DOHH2 (cell line): ENCODE results near the gene ITGA11.

Experiments
- H3F3A ChIP-seq: fragments of 200-600 bp; sonication (generic), shearing (Covaris generic); 2 replicates; pipeline ENCODE4 v1.6.0; 2016; ENCODE audit warnings: antibody characterized with exemption, mild to moderate bottlenecking; ENCODE audit not compliant: control insufficient read depth, insufficient read depth
- H3K27ac ChIP-seq: fragments of 200-600 bp; sonication (generic); 2 replicates; pipeline ENCODE4 v1.5.1; 2014; ENCODE audit warnings: low read depth, mild to moderate bottlenecking, low read length, moderate library complexity
- H3K27me3 ChIP-seq: fragments of 200-600 bp; sonication (generic); 2 replicates; pipeline ENCODE4 v1.6.1; 2014; ENCODE audit warnings: mild to moderate bottlenecking, low read length, mixed read lengths; ENCODE audit not compliant: control insufficient read depth
- H3K36me3 ChIP-seq: fragments of 200-600 bp; sonication (generic); 2 replicates; pipeline ENCODE4 v1.6.1; 2014; ENCODE audit warnings: mild to moderate bottlenecking, low read length, moderate library complexity, mixed read lengths; ENCODE audit not compliant: control insufficient read depth
- H3K4me1 ChIP-seq: fragments of 200-600 bp; sonication (generic); 2 replicates; pipeline ENCODE4 v1.6.1; 2014; ENCODE audit warnings: mild to moderate bottlenecking, low read length, mixed read lengths; ENCODE audit not compliant: control insufficient read depth
- H3K4me2 ChIP-seq: fragments of 200-600 bp; sonication (generic); 2 replicates; pipeline ENCODE4 v1.6.0; 2014; ENCODE audit warnings: mild to moderate bottlenecking, low read length, moderate library complexity
- H3K4me3 ChIP-seq: fragments of 200-600 bp; sonication (generic); 2 replicates; pipeline ENCODE4 v1.5.1; 2014; ENCODE audit warnings: mild to moderate bottlenecking, low read length, mixed read lengths
- H3K79me2 ChIP-seq: fragments of 200-600 bp; sonication (generic); 2 replicates; pipeline ENCODE4 v1.6.1; 2014; ENCODE audit warnings: mild to moderate bottlenecking, low read length, mixed read lengths; ENCODE audit not compliant: control insufficient read depth
- H3K9me2 ChIP-seq: fragments of 200-600 bp; sonication (generic); replicated peaks from 2 replicates; pipeline ENCODE4 v1.6.1; 2014; ENCODE audit warnings: mild to moderate bottlenecking, low read length, mixed read lengths; ENCODE audit not compliant: control insufficient read depth
- H3K9me3 ChIP-seq: fragments of 200-600 bp; sonication (generic); 2 replicates; pipeline ENCODE4 v1.6.1; 2014; ENCODE audit warnings: antibody characterized with exemption, low read length, mixed read lengths; ENCODE audit not compliant: control insufficient read depth, insufficient read depth
- H4K20me1 ChIP-seq: fragments of 200-600 bp; sonication (generic); 2 replicates; pipeline ENCODE4 v1.6.0; 2014; ENCODE audit warnings: low read depth, mild to moderate bottlenecking, antibody characterized with exemption, low read length, moderate library complexity; ENCODE audit not compliant: control insufficient read depth, insufficient read depth
- EZH2phosphoT487 ChIP-seq: fragments of 200-600 bp; sonication (generic); IDR thresholded peaks from 2 replicates; pipeline ENCODE4 v1.6.1; 2017; ENCODE audit warnings: borderline replicate concordance, mild to moderate bottlenecking, antibody characterized with exemption, low read length, moderate library complexity, mixed read lengths
- TF ChIP-seq, protein P1 (sequence below): fragments of 200-600 bp; sonication (generic); IDR thresholded peaks from one replicate; pipeline ENCODE4 v1.5.1; 2014; ENCODE audit warnings: antibody characterized with exemption, mild to moderate bottlenecking, low read depth, low read length; ENCODE audit not compliant: poor library complexity, severe bottlenecking

Gene ITGA11

GRCh38 chr15:68318008-68318835 is 113.7 kb downstream of the ITGA11 start:
- Histone ChIP-seq H3K36me3 (no peaks in the 10 kb centered on the region), H3K79me2 (no peaks in the 10 kb centered on the region), H3F3A (no peaks in the 10 kb centered on the region), H3K4me3 (no peak overlapping the region), H3K4me1 (no peaks in the 10 kb centered on the region), H3K4me2 (no peak overlapping the region), H3K9me3 (no peaks in the 10 kb centered on the region), H3K27me3 (peaks cover 3% of the 10 kb centered on the region; the same call in 1 of the 2 replicates), H4K20me1 (no peaks in the 10 kb centered on the region), H3K27ac (no peak overlapping the region), H3K9me2 (no peaks in the 10 kb centered on the region)
- TF ChIP-seq EZH2phosphoT487, result no peak
- TF ChIP-seq, protein P1, sequence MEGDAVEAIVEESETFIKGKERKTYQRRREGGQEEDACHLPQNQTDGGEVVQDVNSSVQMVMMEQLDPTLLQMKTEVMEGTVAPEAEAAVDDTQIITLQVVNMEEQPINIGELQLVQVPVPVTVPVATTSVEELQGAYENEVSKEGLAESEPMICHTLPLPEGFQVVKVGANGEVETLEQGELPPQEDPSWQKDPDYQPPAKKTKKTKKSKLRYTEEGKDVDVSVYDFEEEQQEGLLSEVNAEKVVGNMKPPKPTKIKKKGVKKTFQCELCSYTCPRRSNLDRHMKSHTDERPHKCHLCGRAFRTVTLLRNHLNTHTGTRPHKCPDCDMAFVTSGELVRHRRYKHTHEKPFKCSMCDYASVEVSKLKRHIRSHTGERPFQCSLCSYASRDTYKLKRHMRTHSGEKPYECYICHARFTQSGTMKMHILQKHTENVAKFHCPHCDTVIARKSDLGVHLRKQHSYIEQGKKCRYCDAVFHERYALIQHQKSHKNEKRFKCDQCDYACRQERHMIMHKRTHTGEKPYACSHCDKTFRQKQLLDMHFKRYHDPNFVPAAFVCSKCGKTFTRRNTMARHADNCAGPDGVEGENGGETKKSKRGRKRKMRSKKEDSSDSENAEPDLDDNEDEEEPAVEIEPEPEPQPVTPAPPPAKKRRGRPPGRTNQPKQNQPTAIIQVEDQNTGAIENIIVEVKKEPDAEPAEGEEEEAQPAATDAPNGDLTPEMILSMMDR, result no peak

DNA sequence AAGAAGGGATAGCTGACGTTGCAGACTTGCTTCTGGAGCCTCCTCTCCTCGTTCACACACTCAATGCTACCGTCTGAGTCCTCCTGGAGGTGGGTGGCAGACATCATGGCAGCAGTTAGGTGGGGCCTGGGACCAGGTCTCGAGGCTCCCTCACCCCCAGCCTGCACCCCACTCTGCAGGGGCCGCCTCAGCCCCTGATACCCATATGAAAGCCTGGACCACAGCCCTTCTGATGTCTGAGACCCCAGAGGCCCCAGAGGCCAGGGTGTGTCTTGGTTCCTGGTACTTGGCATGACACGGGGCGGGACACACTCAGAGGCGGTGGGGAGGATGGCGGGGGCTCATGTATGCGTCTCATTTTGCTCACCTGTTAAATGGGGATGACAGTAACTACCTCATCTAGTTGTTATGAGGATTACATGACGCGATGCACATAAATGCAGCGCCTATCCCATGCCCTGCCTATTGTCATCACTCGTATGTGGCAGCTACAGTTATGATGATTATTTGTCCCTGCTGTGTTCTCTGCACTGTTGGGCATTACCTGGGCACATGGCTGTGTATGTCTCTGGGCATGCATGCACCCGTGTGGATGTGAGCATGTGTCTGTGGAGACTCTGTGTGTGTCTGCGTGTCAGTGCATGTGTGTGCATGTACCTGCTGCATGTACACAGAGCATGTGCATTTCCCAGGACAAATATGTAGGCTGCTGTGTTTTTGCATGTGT is 114.5 kb downstream of the ITGA11 start:
- peaks cover 3% of the 10 kb centered on the region; the same call in 1 of the 2 replicates for H3K27me3 ChIP-seq
- H3K9me2 ChIP-seq, result no peaks in the 10 kb centered on the region

DNA sequence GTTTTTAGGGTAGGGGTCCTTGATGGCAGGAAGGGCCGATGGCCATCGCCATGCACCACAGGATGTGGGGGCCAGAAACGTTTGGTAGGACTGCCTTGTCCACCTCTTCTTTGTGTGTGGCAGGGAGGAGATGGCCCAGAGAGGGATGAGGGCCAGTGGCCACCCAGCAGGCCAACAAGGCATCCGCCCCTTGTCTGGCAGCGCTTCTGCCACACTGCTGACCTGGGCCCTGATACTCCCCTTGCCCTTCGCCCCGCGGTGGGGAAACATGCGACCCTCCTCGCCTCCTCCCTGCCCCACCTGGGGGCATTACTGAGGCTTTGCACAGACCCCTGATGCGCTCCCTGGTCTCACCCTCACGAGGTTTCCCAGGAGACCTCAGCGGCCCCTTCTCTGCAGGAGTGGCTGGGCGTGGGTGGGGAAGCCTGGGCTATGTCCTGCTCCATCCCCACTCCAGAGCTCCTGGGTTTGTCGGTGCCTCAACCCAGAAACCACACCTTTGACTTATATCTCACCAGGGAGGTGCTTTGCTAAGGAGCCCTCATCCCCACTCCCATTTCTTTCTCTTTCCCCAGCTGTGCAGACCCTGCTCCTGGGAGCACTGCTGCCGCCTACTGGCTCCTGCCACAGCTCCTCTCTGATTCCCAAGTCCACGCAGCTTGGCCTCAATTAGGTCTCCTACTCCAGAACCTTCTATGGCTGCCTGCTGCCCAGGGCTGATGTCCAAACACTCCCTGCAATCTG is 115.7 kb downstream of the ITGA11 start:
- Histone ChIP-seq H3K79me2 (no peaks in the 10 kb centered on the region), H3K27ac (no peak overlapping the region), H3F3A (no peaks in the 10 kb centered on the region), H3K27me3 (no peaks in the 10 kb centered on the region), H3K9me2 (no peaks in the 10 kb centered on the region), H4K20me1 (no peaks in the 10 kb centered on the region), H3K4me2 (no peak overlapping the region), H3K4me1 (no peaks in the 10 kb centered on the region), H3K36me3 (no peaks in the 10 kb centered on the region), H3K4me3 (no peak overlapping the region), H3K9me3 (no peaks in the 10 kb centered on the region)
- no peak for TF ChIP-seq EZH2phosphoT487
- TF ChIP-seq, protein P1, result peak; percentile 42

More for the DNA sequence above, 114.5 kb downstream of the ITGA11 start:
- no peaks in the 10 kb centered on the region for H3K4me1 ChIP-seq
- no peaks in the 10 kb centered on the region for H3F3A ChIP-seq
- no peaks in the 10 kb centered on the region for H3K9me3 ChIP-seq
- H3K4me2 ChIP-seq, result no peak overlapping the region
- TF ChIP-seq, protein P1, result no peak
- no peak for TF ChIP-seq EZH2phosphoT487
- H3K79me2 ChIP-seq, result no peaks in the 10 kb centered on the region
- no peak overlapping the region for H3K27ac ChIP-seq
- H4K20me1 ChIP-seq, result no peaks in the 10 kb centered on the region
- no peak overlapping the region for H3K4me3 ChIP-seq
- H3K36me3 ChIP-seq, result no peaks in the 10 kb centered on the region
